Suppressor macrophage treated with lipopolysaccharide for 4 hours (primary cell): ENCODE data around the gene JMY.

Source experiments
- DNase-seq: peaks from one replicate; pipeline ENCODE4 v3.0.0-alpha.2; 2020

Gene JMY

GRCh38 chr5:79295029-79295428 lies 59.1 kb downstream of the JMY start:
- no peak for DNase-seq

GRCh38 chr5:79297661-79298060 lies 61.7 kb downstream of the JMY start:
- DNase-seq: no peak

GRCh38 chr5:79301046-79301712 lies 65.2 kb downstream of the JMY start:
- no peak for DNase-seq

GRCh38 chr5:79302454-79302853 lies 66.5 kb downstream of the JMY start:
- DNase-seq: no peak

GRCh38 chr5:79305706-79306105 lies 69.8 kb downstream of the JMY start:
- no peak for DNase-seq

- DNase-seq: peak; percentile 3
These were observed 83.1 kb downstream of the JMY start for GRCh38 chr5:79318935-79319614.

GRCh38 chr5:79329453-79329852 lies 93.5 kb downstream of the JMY start:
- DNase-seq: no peak

GRCh38 chr5:79330071-79330470 lies 94.1 kb downstream of the JMY start:
- peak; percentile 3 for DNase-seq

GRCh38 chr5:79333852-79334557 lies 98.1 kb downstream of the JMY start:
- DNase-seq: no peak

- peak; percentile 1 for DNase-seq
These were observed 110.5 kb downstream of the JMY start for GRCh38 chr5:79346420-79346824.

GRCh38 chr5:79349047-79349446 lies 113.1 kb downstream of the JMY start:
- DNase-seq: no peak

- DNase-seq: no peak
These were observed 114.0 kb downstream of the JMY start for GRCh38 chr5:79349881-79350280.

- no peak for DNase-seq
These were observed 121.5 kb downstream of the JMY start for GRCh38 chr5:79357398-79357797.
